Hindlimb muscle (tissue), 1 donor: Measurements from ENCODE around the gene RPN2. TPM values are rescaled to one million over a fixed set of nuclear protein-coding genes. Genes with fewer than 3 reads are reported as not detected.

Experiments used
- DNase-seq: peaks from one replicate; pipeline ENCODE4 v3.0.0-alpha.2; 2013
- polyA plus RNA-seq: library from polyadenylated mRNA; unstranded; fragments of 120-200 nt; gene quantifications from one replicate; pipeline ENCODE4 v1.2.1, GENCODE V29; 2013; ENCODE audit not compliant: insufficient read length

Gene RPN2
- polyA plus RNA-seq, 1 donor = 152 TPM

DNA sequence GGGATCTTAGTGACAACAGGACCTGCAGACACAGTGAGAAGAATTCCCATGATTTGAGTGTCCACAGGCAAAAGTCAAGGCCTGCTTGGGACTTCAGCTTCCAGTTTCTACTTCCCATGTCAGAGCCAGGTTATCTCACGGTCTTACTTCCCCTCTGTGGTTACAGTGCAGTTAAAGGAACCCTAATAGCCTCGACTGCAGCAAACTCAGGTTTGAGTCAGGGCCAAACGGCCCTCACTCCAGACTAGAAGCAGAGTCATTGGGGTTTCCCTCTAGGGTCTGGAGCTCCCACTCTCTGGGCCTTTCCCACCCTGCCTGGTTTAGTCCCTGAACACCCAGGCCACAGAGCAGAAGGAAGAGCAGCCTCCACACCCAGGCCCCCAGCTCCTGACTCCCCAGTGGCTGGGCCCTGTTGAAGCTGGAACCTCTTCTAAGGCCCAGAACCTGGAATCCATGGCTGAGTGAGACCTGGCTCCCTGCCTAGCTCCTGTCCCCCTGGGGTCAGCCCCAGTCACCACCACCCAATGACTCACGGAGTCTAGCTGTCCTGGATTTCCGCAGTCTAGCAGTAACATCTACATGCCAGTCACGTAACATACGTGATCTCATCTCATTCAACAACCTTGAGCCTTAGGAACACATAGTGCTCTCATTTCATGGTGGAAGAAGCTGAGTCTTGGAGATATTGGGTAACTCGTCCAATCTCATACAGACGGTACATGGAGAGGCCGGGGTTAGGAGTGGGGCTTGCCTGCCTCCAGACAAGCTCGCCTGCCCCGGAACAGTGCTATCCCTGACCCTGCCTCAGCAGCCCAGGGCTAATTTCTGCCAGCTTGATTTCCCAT lies 91.7 kb downstream of the RPN2 start:
- DNase-seq = no peak

- no peak for DNase-seq
These were observed 92.3 kb downstream of the RPN2 start for GRCh38 chr20:37271421-37271768.

- no peak for DNase-seq
These were observed 94.9 kb downstream of the RPN2 start for GRCh38 chr20:37273988-37274387.

- no peak for DNase-seq
These were observed 95.9 kb downstream of the RPN2 start for GRCh38 chr20:37274851-37275524.

DNA sequence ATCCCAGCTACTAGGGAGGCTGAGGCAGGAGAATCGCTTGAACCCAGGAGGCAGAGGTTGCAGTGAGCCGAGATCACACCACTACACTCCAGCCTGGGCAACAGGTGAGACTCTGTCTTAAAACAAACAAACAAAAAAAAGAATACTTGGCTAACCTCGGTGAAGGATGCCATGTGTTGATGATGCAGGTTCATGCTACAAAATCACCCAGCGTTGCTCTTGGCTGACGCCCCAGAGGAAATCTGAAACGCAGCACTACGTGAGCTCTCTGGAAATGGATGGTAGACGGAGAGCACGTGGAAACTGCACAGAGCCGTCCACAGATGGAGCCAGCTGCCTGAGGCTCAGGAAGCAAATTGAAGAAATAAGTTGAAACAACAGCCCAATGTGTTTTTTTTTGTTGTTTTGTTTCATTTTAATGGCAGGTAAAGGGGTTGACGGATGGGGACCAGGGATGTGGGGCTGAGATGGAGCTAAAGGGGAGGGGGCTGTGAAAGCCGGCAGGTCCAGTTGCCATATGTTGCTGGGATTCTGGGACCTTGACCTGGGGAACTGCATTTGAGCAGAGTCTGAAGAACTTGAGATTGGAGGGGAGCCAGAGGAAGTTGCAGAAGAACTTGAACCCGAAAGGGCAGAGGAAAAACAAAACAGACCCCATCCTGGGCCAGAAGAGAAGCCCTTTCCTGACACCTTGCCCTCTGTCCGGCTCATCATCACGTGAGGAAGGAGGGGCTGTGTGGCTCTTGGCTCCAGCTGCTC lies 97.5 kb downstream of the RPN2 start:
- DNase-seq = peak; percentile 55

- no peak for DNase-seq
These were observed 98.1 kb downstream of the RPN2 start for GRCh38 chr20:37277253-37277593.

- no peak for DNase-seq
These were observed 99.9 kb downstream of the RPN2 start for GRCh38 chr20:37278966-37279590.

GRCh38 chr20:37279820-37280219 lies 100.7 kb downstream of the RPN2 start:
- no peak for DNase-seq

- DNase-seq = no peak
These were observed 101.3 kb downstream of the RPN2 start for GRCh38 chr20:37280403-37280802.

GRCh38 chr20:37282556-37282955 lies 103.4 kb downstream of the RPN2 start:
- DNase-seq = peak; percentile 61

- no peak for DNase-seq
These were observed 104.5 kb downstream of the RPN2 start for GRCh38 chr20:37283530-37284195.

DNA sequence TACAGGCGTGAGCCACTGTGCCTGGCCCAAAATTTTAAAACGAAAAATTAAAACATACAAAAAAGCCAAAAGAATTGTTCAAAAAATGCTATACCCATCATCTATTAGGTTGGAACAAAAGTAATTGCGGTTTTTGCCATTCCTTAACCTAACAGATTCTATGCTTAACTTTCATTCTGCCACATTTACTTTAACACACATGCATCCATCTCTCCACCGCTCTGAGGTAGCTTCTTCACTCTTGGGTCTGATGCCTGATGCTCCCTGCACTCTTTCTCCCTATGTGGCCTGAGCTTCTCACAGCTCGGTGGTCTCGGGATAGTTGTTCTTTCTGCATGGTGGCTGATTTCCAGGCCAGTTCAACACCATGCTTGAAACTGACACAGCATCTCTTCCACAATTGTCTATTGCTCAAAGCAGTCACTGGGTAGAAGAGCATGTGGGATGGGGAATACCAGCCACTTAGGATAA lies 105.6 kb downstream of the RPN2 start:
- no peak for DNase-seq

DNA sequence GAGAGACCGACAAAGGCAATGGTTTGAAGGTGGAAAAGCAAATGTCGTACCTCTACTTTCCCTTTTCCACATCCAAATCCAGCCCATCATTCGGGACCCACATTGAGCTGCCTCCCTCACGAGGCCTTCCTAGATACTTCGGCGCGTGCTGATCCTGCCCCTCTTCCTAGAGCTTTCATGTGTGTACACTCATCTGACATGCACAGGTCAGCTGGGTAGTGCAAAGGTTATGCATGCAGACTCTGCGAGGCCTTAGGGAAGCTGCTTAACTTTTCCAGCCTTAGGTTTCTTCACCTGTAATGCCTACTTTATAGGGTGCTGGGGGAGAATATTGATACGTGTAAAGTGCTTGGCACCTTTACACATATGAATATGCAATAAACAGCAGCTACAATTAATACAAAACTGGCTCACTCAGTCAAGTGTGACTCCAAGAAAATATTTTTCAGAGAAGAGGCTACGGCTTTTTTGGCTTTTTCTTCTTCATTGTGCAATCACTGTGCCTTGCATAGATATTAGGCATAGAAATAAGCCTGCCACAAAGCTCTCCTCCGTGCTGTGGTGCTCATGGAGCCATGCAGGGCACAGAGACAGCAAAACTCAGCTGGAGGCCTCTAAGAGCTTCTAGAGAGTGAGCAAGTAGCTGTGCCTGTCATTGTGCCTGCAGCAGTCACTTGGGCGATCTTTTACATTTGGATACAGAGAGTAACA lies 106.7 kb downstream of the RPN2 start:
- DNase-seq = no peak

DNA sequence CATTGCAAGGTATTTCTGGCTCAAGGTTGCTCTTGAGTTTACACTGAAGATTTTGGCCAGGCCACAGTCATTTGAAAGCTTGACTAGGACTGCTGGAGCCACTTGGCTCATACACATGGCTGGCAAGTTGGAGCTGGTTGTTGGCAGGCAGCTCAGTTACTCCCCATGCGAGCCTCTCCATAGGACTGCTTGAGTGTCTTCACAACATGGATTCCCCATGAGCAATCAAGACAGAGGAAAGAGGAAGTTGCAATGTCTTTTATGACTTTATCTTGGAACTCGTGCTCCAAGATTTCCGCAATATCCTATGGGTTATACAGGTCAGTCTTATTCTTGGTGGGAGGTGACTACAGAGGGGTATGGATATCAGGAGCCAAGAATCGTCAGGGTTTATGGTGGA lies 109.0 kb downstream of the RPN2 start:
- no peak for DNase-seq

GRCh38 chr20:37290158-37290810 lies 111.2 kb downstream of the RPN2 start:
- DNase-seq = no peak

Other genes with a start within 250 kb of the RPN2 start
- gene SAMHD1, start 227.6 kb upstream of the RPN2 start, polyA plus RNA-seq = 22.2 TPM
- gene RBL1, start 83.3 kb upstream of the RPN2 start, polyA plus RNA-seq = 6.8 TPM
- 4.9 TPM for gene MROH8, start 218 bp downstream of the RPN2 start, polyA plus RNA-seq
- gene GHRH, start 82.5 kb downstream of the RPN2 start, polyA plus RNA-seq = not detected
- 37.4 TPM for gene MANBAL, start 110.3 kb downstream of the RPN2 start, polyA plus RNA-seq
- 19.5 TPM for gene SRC, start 166.8 kb downstream of the RPN2 start, polyA plus RNA-seq